Measurements from ENCODE around the gene SGMS1.

Gene SGMS1

DNA sequence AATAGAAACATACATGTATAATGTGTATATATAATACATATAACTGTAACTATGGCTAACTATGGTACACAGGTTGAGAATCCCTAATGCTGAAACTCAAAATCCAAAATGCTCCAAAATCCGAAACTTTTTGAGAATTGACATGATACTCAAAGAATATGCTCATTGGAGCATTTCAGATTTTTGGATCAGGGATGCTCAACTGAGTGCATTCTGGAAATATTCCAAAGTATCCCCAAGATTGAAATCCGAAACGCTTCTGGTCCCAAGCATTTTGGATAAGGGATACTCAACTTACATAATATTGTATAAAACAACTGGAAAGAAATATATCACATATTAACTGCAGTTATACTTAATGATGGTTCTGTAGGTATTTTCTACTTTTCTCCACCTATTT lies 278.2 kb downstream of the SGMS1 start:
- no peak for ATAC-seq
- TF ChIP-seq ZNF8 (CRISPR knock-in tag; IDR thresholded peaks at IDR 0.05) (no peak), GLIS3 (CRISPR knock-in tag; IDR thresholded peaks at IDR 0.05) (no peak), CSDC2 (CRISPR knock-in tag; IDR thresholded peaks at IDR 0.05) (no peak), ARNTL (CRISPR knock-in tag; IDR thresholded peaks at IDR 0.05; ENCODE audit: borderline replicate concordance, low read depth) (no peak), ZNF565 (CRISPR knock-in tag; conservative IDR thresholded peaks at IDR 0.05; ENCODE audit: low read depth) (no peak), ZFP3 (CRISPR knock-in tag; IDR thresholded peaks at IDR 0.05) (no peak), TSHZ2 (CRISPR knock-in tag; IDR thresholded peaks at IDR 0.05) (no peak), TOX (CRISPR knock-in tag; IDR thresholded peaks at IDR 0.05; ENCODE audit: borderline replicate concordance) (no peak)
- TF ChIP-seq, protein P1, sequence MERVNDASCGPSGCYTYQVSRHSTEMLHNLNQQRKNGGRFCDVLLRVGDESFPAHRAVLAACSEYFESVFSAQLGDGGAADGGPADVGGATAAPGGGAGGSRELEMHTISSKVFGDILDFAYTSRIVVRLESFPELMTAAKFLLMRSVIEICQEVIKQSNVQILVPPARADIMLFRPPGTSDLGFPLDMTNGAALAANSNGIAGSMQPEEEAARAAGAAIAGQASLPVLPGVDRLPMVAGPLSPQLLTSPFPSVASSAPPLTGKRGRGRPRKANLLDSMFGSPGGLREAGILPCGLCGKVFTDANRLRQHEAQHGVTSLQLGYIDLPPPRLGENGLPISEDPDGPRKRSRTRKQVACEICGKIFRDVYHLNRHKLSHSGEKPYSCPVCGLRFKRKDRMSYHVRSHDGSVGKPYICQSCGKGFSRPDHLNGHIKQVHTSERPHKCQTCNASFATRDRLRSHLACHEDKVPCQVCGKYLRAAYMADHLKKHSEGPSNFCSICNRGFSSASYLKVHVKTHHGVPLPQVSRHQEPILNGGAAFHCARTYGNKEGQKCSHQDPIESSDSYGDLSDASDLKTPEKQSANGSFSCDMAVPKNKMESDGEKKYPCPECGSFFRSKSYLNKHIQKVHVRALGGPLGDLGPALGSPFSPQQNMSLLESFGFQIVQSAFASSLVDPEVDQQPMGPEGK (CRISPR knock-in tag; IDR thresholded peaks at IDR 0.05; ENCODE audit: borderline replicate concordance) = no peak

DNA sequence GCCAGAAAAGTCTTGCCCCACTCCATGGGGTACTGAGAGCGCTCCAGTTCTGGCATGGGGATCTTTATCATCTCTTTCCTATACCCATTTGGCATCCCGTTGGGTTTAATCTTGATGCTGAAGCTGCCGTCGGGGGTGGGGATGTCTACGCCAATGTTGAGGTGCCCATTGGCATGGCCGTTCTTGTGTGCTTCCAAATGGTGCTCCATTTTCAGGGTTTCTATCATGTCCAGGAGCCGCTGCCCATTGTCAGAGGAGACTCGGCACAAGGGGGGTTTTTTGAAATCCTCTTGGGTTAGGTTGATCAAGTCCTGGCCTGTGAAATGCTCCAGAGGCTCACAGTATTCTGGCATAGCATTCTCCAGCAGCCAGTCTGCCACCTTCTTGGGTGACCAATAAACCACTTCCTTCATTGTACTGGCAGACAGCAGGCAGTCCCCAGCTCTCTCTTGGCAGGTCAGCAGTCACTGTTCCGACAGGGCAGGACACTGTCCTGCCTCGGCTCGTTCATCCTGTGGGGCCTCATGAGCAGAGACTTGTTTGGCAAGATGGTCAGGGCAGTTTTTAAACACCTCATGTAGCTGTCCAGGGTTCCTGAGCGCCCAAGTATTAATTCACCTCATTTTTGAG lies 279.9 kb downstream of the SGMS1 start:
- no peak for ATAC-seq
- no peak for TF ChIP-seq CSDC2 (CRISPR knock-in tag; IDR thresholded peaks at IDR 0.05)
- TF ChIP-seq, protein P2, sequence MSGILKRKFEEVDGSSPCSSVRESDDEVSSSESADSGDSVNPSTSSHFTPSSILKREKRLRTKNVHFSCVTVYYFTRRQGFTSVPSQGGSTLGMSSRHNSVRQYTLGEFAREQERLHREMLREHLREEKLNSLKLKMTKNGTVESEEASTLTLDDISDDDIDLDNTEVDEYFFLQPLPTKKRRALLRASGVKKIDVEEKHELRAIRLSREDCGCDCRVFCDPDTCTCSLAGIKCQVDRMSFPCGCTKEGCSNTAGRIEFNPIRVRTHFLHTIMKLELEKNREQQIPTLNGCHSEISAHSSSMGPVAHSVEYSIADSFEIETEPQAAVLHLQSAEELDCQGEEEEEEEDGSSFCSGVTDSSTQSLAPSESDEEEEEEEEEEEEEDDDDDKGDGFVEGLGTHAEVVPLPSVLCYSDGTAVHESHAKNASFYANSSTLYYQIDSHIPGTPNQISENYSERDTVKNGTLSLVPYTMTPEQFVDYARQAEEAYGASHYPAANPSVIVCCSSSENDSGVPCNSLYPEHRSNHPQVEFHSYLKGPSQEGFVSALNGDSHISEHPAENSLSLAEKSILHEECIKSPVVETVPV (CRISPR knock-in tag; IDR thresholded peaks at IDR 0.05) = no peak
- TF ChIP-seq, protein P3, sequence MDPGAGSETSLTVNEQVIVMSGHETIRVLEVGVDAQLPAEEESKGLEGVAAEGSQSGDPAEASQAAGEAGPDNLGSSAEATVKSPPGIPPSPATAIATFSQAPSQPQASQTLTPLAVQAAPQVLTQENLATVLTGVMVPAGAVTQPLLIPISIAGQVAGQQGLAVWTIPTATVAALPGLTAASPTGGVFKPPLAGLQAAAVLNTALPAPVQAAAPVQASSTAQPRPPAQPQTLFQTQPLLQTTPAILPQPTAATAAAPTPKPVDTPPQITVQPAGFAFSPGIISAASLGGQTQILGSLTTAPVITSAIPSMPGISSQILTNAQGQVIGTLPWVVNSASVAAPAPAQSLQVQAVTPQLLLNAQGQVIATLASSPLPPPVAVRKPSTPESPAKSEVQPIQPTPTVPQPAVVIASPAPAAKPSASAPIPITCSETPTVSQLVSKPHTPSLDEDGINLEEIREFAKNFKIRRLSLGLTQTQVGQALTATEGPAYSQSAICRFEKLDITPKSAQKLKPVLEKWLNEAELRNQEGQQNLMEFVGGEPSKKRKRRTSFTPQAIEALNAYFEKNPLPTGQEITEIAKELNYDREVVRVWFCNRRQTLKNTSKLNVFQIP (CRISPR knock-in tag; IDR thresholded peaks at IDR 0.05; ENCODE audit: borderline replicate concordance, low read depth) = no peak
- TF ChIP-seq PPARA (CRISPR knock-in tag; IDR thresholded peaks at IDR 0.05; ENCODE audit: borderline replicate concordance) = no peak

DNA sequence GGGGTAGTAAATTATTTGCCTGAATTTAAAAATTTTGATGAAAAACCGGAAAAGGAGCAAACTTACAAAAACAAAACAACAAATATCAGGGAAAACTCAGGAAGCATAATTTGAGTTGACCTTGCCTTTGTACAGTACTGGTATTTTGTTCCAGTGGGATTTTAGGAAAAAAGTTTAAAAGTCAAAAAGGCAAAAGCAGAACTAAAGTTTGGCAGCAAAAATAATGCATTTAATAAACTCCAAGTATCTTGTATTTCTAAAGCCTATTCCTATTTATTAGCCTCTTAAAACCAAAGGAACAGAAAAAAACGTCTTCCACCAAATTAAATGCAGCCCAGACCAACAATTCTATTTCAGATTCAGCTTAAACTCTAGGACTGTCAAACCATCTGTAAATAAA lies 281.8 kb downstream of the SGMS1 start:
- TF ChIP-seq CSDC2 (CRISPR knock-in tag; IDR thresholded peaks at IDR 0.05) (no peak), ZNF70 (CRISPR knock-in tag; IDR thresholded peaks at IDR 0.05) (no peak), ISL1 (CRISPR knock-in tag; IDR thresholded peaks at IDR 0.05) (no peak)
- no peak for ATAC-seq

GRCh38 chr10:50336140-50336539 lies 287.6 kb downstream of the SGMS1 start:
- no peak for TF ChIP-seq ZNF565 (CRISPR knock-in tag; conservative IDR thresholded peaks at IDR 0.05; ENCODE audit: low read depth)
- TF ChIP-seq SNAI2 (CRISPR knock-in tag; IDR thresholded peaks at IDR 0.05) = no peak
- TF ChIP-seq, protein P2 (CRISPR knock-in tag; IDR thresholded peaks at IDR 0.05) = no peak
- TF ChIP-seq ZC3H10 (CRISPR knock-in tag; IDR thresholded peaks at IDR 0.05) = no peak
- ATAC-seq = no peak

DNA sequence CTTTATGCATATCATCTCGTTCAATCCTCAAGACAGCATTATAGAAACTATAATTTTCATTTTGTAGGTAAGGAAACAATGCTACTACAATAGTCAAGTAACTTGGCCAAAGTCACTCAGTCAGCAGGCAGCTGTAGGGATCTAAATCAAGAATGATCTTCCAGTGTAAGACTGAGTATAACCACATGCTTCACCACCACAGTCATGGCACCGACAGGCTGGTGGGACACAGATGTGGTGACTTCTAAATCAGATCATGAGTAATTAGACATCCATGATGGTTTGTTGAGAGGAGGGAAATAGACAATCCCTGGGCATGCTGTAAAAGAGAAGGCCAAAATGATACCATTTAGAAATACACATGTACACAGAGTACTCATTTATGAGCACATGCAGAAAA lies 288.4 kb downstream of the SGMS1 start:
- TF ChIP-seq ARNTL (CRISPR knock-in tag; IDR thresholded peaks at IDR 0.05; ENCODE audit: borderline replicate concordance, low read depth) (no peak), TSHZ2 (CRISPR knock-in tag; IDR thresholded peaks at IDR 0.05) (no peak), ZFP3 (CRISPR knock-in tag; IDR thresholded peaks at IDR 0.05) (no peak), ZNF565 (CRISPR knock-in tag; conservative IDR thresholded peaks at IDR 0.05; ENCODE audit: low read depth) (no peak), PPARA (CRISPR knock-in tag; IDR thresholded peaks at IDR 0.05; ENCODE audit: borderline replicate concordance) (no peak), CSDC2 (CRISPR knock-in tag; IDR thresholded peaks at IDR 0.05) (no peak), SNAI2 (CRISPR knock-in tag; IDR thresholded peaks at IDR 0.05) (no peak)
- TF ChIP-seq, protein P3 (CRISPR knock-in tag; IDR thresholded peaks at IDR 0.05; ENCODE audit: borderline replicate concordance, low read depth) = no peak
- no peak for ATAC-seq

Measured in SK-N-SH treated with all-trans-retinoic acid at 6 μM for 48 hours (cell line).